OCI-LY1 (cell line): ENCODE data around the gene SERINC3.

ENCODE experiments used
- EZH2 ChIP-seq: fragments of 200-600 bp; sonication (generic), shearing (Covaris generic); IDR thresholded peaks from 2 replicates; pipeline ENCODE4 v1.8.0; 2017; ENCODE audit warnings: borderline replicate concordance, mixed run types, mild to moderate bottlenecking, antibody characterized with exemption, low read length, moderate library complexity, mixed read lengths
- TF ChIP-seq, protein P1 (sequence below): fragments of 200-600 bp; sonication (generic), shearing (Covaris generic); IDR thresholded peaks from 2 replicates; pipeline ENCODE4 v1.5.1; 2017; ENCODE audit warnings: mild to moderate bottlenecking, antibody characterized with exemption, low read length, moderate library complexity, mixed read lengths

- TF ChIP-seq, protein P1, sequence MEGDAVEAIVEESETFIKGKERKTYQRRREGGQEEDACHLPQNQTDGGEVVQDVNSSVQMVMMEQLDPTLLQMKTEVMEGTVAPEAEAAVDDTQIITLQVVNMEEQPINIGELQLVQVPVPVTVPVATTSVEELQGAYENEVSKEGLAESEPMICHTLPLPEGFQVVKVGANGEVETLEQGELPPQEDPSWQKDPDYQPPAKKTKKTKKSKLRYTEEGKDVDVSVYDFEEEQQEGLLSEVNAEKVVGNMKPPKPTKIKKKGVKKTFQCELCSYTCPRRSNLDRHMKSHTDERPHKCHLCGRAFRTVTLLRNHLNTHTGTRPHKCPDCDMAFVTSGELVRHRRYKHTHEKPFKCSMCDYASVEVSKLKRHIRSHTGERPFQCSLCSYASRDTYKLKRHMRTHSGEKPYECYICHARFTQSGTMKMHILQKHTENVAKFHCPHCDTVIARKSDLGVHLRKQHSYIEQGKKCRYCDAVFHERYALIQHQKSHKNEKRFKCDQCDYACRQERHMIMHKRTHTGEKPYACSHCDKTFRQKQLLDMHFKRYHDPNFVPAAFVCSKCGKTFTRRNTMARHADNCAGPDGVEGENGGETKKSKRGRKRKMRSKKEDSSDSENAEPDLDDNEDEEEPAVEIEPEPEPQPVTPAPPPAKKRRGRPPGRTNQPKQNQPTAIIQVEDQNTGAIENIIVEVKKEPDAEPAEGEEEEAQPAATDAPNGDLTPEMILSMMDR, result no peak
- TF ChIP-seq EZH2, result no peak
Measured at GRCh38 chr20:44477151-44477550, 44.7 kb downstream of the SERINC3 start.
